HG03196 (cell line): ENCODE data around the gene C2CD4C.
"Not testable (repeated sequence)": the region's sequence is repeated elsewhere in the genome, so short reads cannot be mapped to it uniquely, and the experiment has no call there.

Source experiments
- ATAC-seq: cut with Tn5 transposase; IDR thresholded peaks from one replicate; pipeline ENCODE4 v1.9.1; 2021; ENCODE audit not compliant: unreplicated experiment

Gene C2CD4C

DNA sequence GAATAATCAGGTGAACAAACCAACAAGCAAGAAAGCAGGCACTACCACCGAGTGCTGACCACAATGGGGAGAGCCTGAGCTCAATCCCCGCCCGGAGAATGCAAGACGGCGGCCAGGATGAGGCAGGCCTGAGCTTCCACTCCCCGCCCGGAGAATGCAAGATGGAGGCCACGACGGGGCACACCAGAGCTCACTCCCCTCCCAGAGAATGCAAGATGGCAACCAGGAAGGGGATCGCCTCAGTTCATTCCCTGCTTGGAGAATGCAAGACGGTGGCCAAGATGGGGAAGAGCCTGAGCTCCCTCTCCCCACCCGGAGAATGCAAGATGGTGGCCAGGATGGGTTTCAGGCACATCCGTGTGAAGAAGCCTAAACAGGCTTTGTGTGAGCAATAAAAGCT is 39.7 kb downstream of the C2CD4C start:
- no peak for ATAC-seq

DNA sequence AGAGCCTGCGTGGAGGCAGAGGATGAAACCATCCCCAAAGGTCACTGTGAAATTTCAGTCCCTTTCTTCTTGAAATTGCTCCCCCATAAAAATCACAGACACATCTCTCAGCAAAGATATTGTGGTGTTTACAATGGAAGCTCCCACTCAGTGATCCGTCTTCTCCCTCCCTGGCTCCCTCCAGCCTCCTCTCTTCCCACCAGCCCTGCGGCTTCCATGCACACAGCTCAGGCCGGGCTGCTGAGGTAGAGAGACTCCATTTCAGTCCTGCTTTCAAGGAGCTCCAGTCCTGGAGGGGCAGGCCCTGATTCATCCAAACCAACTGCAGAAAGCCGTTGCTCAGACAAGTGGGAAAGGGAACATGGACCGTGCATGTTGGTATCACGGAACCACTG is 40.3 kb downstream of the C2CD4C start:
- ATAC-seq = no peak

DNA sequence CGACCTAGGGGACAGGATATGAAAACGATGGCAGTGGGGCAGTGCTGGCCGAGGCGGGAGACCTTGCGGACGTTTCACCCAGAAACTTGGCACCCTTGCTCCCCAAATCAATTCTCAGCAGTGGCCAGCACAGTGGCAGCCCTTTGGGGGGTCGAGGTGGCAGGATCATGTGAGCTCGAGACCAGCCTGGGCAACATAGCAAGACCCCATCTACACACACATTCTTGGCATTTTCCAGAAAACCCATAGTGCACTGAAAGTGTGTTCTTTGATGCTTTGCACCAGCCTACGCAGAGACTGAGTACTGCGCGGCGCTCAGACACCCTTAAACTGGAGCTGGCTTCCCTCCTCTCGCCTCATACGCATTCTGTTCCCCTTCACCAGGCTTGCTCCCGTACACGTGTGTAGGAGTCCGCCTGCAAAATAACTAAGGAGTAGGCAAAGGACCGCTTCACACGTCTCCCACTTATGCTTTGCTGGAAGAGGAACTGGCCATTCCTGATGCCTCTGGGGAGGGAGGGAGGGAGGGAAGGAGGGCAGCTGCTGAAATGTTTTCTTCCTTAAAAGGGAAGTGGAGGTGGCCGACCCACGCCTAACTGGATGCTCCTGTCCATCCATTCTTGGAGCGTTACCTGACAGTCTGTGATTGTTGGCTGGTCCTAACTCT is 40.9 kb downstream of the C2CD4C start:
- no peak for ATAC-seq

DNA sequence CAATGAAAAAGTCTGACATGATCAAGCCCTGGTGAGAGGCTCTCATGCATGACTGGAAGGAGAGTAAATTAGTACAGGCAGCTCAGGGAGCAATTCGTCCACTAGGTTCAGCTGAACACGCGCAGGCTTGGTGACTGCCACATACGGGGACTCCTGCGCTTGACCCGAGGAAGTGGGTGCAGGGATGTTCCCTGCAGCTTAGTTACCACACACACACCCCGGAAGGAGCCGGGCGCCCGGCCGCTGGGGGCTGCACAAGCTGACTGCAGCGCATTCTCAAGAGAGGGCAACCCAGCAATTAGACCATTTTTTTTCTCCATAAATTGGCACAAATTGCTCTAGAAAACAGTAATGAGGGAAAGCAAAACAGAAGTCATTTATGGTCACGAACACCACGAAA is 41.4 kb downstream of the C2CD4C start:
- ATAC-seq = no peak

DNA sequence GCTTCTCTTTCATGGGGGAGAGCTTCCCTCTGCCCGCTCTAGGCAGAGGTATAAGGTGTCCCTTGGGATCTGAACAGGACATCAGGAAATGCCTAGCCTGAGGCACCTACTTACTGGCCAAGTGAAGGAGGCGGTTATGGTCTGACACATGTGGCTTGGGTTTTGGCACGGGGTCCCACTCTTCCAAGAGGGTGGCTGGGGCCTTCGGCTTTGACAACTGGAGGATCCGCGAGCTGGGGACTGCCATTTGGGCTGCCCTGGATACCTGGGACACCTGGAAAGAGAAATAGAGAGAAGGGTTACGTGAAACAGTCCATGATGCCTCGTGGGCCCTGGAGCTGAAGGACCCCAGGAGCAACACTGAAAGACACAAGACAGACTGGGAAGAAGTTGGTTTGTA is 42.0 kb downstream of the C2CD4C start:
- ATAC-seq = no peak

DNA sequence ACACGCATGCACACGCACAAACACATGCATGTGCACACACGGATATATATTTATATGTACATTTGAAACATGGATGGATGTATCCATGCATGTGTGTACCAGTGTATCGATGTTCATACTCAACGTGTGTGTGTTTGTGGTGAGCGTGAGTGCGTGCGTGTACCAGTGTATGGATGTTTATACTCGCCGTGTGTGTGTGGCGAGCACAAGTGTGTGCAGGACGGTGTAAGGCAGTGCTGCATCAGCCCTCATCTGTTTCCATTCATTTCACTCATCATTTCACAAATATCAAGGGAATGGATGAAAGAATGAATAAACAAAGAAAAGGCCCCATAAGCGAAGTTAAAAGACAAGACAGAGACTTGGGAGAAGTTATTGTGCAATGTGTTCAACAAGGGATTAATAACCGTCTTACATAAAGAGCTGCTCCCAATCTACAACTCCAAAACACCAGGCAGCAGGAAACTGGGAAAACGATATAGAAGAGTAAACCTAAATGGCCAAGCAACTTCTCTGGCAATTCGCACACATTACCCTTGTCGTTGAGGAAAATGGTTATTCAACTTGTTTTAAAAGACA is 42.7 kb downstream of the C2CD4C start:
- ATAC-seq = no peak

DNA sequence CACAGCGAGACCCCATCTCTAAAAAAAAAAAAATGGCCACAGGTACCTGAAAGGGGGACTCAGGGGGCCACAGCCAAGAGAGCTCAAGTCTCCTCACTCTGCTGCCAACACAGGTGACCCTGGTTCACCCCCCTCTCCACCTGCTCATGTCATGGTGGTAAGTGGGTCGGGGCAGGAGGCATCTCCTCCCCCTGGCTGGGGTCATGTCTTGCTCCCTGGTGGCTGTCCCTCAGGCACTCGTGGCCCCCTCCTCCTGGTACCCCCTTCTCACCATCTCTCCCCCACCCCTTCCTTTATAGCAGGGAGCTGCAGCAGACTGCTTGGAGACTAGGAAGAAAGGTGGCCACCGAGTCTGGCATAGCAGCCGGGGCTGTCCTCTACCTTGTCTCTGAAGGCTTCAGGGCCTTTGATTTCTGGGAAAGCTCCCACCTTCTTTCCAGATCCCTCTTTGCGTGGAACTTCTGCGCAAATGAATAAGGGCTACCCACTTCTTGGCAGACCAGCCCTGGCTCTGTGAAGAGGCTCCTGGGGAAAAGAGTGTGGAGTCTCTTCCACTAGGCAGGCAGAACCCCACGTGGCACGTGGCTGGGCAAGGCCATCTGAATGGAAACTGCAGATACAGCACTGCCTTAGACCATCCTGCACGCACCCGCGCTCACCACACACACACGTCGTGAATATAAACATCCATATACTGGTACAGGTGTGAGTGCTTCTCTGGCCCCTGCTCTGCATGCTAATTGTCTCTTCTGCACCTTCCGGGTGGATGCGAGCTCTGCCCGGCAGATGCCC is 44.3 kb downstream of the C2CD4C start:
- ATAC-seq = no peak

DNA sequence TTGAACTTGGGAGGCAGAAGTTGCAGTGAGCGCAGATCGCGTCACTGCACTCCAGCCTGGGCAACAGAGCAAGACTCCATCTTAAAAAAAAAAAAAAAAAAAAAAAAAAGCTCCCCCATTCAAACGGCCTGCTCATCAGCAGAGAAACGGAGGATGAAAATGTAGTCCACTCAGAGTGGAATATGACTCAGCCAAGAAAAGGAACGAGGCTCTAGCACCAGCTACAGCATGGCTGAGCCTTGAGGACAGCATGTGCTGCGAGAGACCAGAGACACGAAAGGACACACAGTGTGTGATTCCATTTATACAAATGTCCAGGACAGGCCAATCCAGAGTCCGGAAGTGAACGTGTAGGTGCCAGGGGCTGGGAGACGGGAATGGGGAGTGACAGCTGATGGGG is 46.3 kb downstream of the C2CD4C start:
- ATAC-seq = no peak

DNA sequence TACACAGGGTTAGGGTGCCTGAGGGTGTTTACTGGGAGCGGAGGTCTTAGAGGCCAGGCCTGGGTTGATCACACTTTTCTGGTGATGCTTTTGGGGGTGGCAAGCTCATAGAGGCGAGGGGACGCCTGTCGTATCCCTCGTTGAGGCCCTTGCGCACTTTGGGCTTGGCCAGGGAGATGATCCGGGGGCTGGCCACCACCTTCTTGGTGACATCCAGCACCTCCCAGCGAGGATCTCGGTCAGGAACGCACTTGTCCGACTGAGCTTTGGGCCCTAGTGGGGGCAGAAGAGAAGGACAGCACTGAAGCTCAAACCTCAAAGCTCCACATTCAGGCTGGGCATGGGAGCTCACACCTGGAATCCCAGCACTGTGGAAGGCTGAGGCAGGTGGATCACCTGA is 46.8 kb downstream of the C2CD4C start:
- no peak for ATAC-seq

DNA sequence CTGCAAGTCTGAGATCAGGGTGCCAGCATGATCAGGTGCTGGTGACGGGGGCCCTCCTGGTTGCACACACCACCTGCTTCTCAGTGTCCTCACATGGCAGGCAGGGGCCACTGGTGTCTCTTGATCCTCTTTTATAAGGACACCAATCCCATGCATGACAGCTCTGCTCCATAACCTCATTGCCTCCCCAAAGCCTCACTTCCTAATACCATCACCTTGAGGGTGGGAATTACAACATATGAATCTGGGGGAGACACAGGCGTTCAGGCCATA is 49.4 kb downstream of the C2CD4C start:
- ATAC-seq = no peak

DNA sequence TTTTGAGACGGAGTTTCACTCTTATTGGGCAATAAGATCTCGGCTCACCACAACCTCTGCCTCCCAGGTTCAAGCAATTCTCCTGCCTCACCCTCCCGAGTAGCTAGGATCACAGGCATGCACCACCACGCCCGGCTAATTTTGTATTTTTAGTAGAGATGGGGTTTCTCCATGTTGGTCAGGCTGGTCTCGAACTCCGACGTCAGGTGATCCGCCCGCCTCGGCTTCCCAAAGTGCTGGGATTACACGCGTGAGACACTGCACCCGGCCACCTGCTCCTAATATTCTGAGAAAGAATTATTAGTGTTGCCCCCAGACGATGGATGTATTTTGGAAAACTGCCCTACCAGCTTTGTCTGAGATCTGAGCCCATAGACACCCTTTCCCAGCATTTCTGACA is 53.4 kb downstream of the C2CD4C start:
- not testable (repeated sequence) for ATAC-seq
